DOHH2 (cell line): ENCODE measurements around the gene COX14.

Experiments
- EZH2phosphoT487 ChIP-seq: fragments of 200-600 bp; sonication (generic); IDR thresholded peaks from 2 replicates; pipeline ENCODE4 v1.6.1; 2017; ENCODE audit warnings: borderline replicate concordance, mild to moderate bottlenecking, antibody characterized with exemption, low read length, moderate library complexity, mixed read lengths
- TF ChIP-seq, protein P1 (sequence below): fragments of 200-600 bp; sonication (generic); IDR thresholded peaks from one replicate; pipeline ENCODE4 v1.5.1; 2014; ENCODE audit warnings: antibody characterized with exemption, mild to moderate bottlenecking, low read depth, low read length; ENCODE audit not compliant: poor library complexity, severe bottlenecking

DNA sequence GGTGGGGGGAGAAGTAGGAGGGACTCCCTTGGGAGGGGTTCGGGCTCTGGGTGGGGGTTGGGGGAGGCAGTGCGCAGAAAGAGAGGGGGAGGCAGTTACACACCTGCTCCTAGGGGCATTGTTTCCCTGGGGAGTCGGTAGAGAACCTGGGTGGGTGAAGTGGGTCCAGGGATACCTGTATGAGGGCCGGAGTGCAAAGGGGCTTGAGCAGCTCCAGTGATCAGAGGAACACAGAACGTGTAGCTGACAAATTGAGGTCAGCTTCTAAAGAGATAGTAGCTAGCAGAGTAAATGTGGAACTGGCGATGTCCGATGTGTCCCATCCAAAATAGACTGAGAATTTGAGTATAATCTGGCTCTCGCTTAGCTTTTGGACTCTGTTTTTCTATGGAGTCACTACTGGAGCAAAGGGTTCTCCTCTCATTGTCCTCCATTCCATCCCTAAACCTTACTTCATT, 26.4 kb upstream of the COX14 start:
- TF ChIP-seq, protein P1, sequence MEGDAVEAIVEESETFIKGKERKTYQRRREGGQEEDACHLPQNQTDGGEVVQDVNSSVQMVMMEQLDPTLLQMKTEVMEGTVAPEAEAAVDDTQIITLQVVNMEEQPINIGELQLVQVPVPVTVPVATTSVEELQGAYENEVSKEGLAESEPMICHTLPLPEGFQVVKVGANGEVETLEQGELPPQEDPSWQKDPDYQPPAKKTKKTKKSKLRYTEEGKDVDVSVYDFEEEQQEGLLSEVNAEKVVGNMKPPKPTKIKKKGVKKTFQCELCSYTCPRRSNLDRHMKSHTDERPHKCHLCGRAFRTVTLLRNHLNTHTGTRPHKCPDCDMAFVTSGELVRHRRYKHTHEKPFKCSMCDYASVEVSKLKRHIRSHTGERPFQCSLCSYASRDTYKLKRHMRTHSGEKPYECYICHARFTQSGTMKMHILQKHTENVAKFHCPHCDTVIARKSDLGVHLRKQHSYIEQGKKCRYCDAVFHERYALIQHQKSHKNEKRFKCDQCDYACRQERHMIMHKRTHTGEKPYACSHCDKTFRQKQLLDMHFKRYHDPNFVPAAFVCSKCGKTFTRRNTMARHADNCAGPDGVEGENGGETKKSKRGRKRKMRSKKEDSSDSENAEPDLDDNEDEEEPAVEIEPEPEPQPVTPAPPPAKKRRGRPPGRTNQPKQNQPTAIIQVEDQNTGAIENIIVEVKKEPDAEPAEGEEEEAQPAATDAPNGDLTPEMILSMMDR, result no peak
- TF ChIP-seq EZH2phosphoT487, result no peak
